HepG2 (cell line): Measurements from ENCODE around the gene ATP6V1G3. TPM values are rescaled to one million over a fixed set of nuclear protein-coding genes. Genes with fewer than 3 reads are reported as not detected.

Experiments used
- ATAC-seq: fragments of 200-7000 bp; cut with Tn5 transposase; 3 replicates; pipeline ENCODE4 v1.9.1; 2020; ENCODE audit warnings: mild to moderate bottlenecking, moderate library complexity
- BruUV-seq: library from RNA; stranded (reverse); fragments of 400-500 nt; replicated peaks from 2 replicates; lab custom pipeline; 2021; lab: Mats Ljungman, UMichigan
- CTCF ChIA-PET: fragments of 300-600 bp; formaldehyde crosslinking; extraction: SDS; loops from one replicate; lab custom pipeline; 2021; ENCODE audit warnings: low total read pairs, inconsistent platforms, low intra/inter-chr PET ratio; lab: Yijun Ruan, JAX
- POLR2A ChIA-PET: fragments of 350-600 bp; sonication (Branson Sonifier 250); formaldehyde crosslinking; loops from one replicate; lab custom pipeline; 2020; ENCODE audit warnings: antibody characterized with exemption, inconsistent platforms; lab: Yijun Ruan, JAX
- DNase-seq: peaks from one replicate; pipeline ENCODE4 v3.0.0-alpha.2; 2015; ENCODE audit warnings: low spot score
- FAIRE-seq: peaks from 3 replicates; lab custom pipeline; 2011; peaks lifted over from hg19 to GRCh38; lab: Jason Lieb, UNC
- H2AFZ ChIP-seq: one replicate; pipeline ENCODE4 v1.6.1; 2011; ENCODE audit warnings: low read length, inconsistent platforms
- H3K27ac ChIP-seq: fragments of 300-600 bp; 3 replicates; pipeline ENCODE4 v1.8.0; 2011; ENCODE audit warnings: mixed run types, mild to moderate bottlenecking, mixed read lengths, low read length, inconsistent platforms; ENCODE audit not compliant: insufficient read depth; ENCODE audit errors: extremely low read length
- H3K27me3 ChIP-seq, 2 experiments: fragments of 200-600 bp in 1 of 2; 2 replicates in 1 of 2; 3 replicates in 1 of 2; pipeline versions ENCODE4 v1.6.0 to v1.8.0; 2011; ENCODE audit warnings: low read length in 2 of 2, mild to moderate bottlenecking in 2 of 2, moderate library complexity in 2 of 2, inconsistent platforms in 1 of 2; ENCODE audit not compliant: insufficient read depth in 2 of 2, control insufficient read depth in 1 of 2
- H3K36me3 ChIP-seq, 2 experiments: fragments of 200-600 bp in 1 of 2; replicated peaks in 1 of 2; 2 replicates in 1 of 2; 3 replicates in 1 of 2; pipeline versions ENCODE4 v1.5.1 to v1.8.0; 2011; ENCODE audit warnings: low read length in 2 of 2, inconsistent platforms in 1 of 2; ENCODE audit not compliant: insufficient read depth in 2 of 2, control insufficient read depth in 1 of 2
- H3K4me1 ChIP-seq: 2 replicates; pipeline ENCODE4 v1.5.1; 2012; ENCODE audit warnings: low read length, inconsistent platforms; ENCODE audit not compliant: insufficient read depth
- H3K4me2 ChIP-seq: 2 replicates; pipeline ENCODE4 v1.6.0; 2011; ENCODE audit warnings: low read depth, low read length, inconsistent platforms
- H3K4me3 ChIP-seq, 3 experiments: fragments of 200-600 bp in 1 of 3; sonication (generic), shearing (Covaris generic) in 1 of 3; replicated peaks in 1 of 3; 2 replicates each; pipeline ENCODE4 v1.5.1; 2011 to 2016; ENCODE audit warnings: low read length in 3 of 3, inconsistent platforms in 2 of 3, low read depth in 2 of 3, mild to moderate bottlenecking in 2 of 3, control low read depth in 1 of 3, mixed read lengths in 1 of 3; ENCODE audit not compliant: insufficient read depth in 1 of 3
- H3K79me2 ChIP-seq: one replicate; pipeline ENCODE4 v1.6.1; 2011; ENCODE audit warnings: low read length, inconsistent platforms; ENCODE audit not compliant: insufficient read depth
- H3K9ac ChIP-seq: 2 replicates; pipeline ENCODE4 v1.6.0; 2011; ENCODE audit warnings: mild to moderate bottlenecking, low read depth, low read length, inconsistent platforms; ENCODE audit not compliant: insufficient read depth
- H3K9me3 ChIP-seq: 2 replicates; pipeline ENCODE4 v1.5.1; 2012; ENCODE audit warnings: mild to moderate bottlenecking, low read length
- H4K20me1 ChIP-seq: 2 replicates; pipeline ENCODE4 v1.6.0; 2011; ENCODE audit warnings: inconsistent platforms, mild to moderate bottlenecking, low read length, moderate library complexity; ENCODE audit not compliant: insufficient read depth
- BRCA1 ChIP-seq: sonication (generic); formaldehyde crosslinking; IDR thresholded peaks from 2 replicates; pipeline ENCODE4 v1.4.0; 2020; ENCODE audit warnings: missing genetic modification reagents
- HHEX ChIP-seq: IDR thresholded peaks from 2 replicates; pipeline ENCODE4 v1.6.1; 2016; ENCODE audit warnings: control low read depth
- IRX3 ChIP-seq: sonication (generic); formaldehyde crosslinking; IDR thresholded peaks from 2 replicates; pipeline ENCODE4 v1.8.1; 2023; ENCODE audit warnings: mild to moderate bottlenecking, low read depth, missing genetic modification reagents, borderline replicate concordance
- MBD4 ChIP-seq: IDR thresholded peaks from 2 replicates; pipeline ENCODE4 v1.6.1; 2012; ENCODE audit warnings: low read length, inconsistent platforms, borderline replicate concordance
- NFRKB ChIP-seq: fragments of 450-650 bp; IDR thresholded peaks from 2 replicates; pipeline ENCODE4 v1.6.1; 2017
- SAP130 ChIP-seq: IDR thresholded peaks from 2 replicates; pipeline ENCODE4 v1.6.1; 2016; ENCODE audit warnings: low read depth
- TCF12 ChIP-seq, 2 experiments: fragments of 450-650 bp in 1 of 2; sonication (generic) in 1 of 2; formaldehyde crosslinking in 1 of 2; IDR thresholded peaks; 2 replicates each; pipeline versions ENCODE4 v1.6.1 to v1.8.0; 2017 to 2022; ENCODE audit warnings: antibody characterized with exemption in 1 of 2, mild to moderate bottlenecking in 1 of 2, missing genetic modification reagents in 1 of 2, moderate library complexity in 1 of 2
- ZNF296 ChIP-seq: sonication (generic); formaldehyde crosslinking; conservative IDR thresholded peaks from 2 replicates; pipeline ENCODE4 v1.5.0; 2020; ENCODE audit warnings: mild to moderate bottlenecking, missing genetic modification reagents
- ZNF451 ChIP-seq: sonication (generic); formaldehyde crosslinking; IDR thresholded peaks from 2 replicates; pipeline ENCODE4 v1.5.0; 2020; ENCODE audit warnings: mild to moderate bottlenecking, missing genetic modification reagents
- ZNF510 ChIP-seq: sonication (generic); formaldehyde crosslinking; IDR thresholded peaks from 2 replicates; pipeline ENCODE4 v1.4.0; 2020; ENCODE audit warnings: low read depth, mild to moderate bottlenecking, missing genetic modification reagents
- ZNF652 ChIP-seq: IDR thresholded peaks from 2 replicates; pipeline ENCODE4 v1.6.1; 2016; ENCODE audit warnings: low read depth, borderline replicate concordance
- ZNF746 ChIP-seq: sonication (generic); formaldehyde crosslinking; IDR thresholded peaks from 2 replicates; pipeline ENCODE4 v1.8.0; 2022; ENCODE audit warnings: mild to moderate bottlenecking, missing genetic modification reagents
- ZNF773 ChIP-seq: sonication (generic); formaldehyde crosslinking; IDR thresholded peaks from 2 replicates; pipeline ENCODE4 v1.4.0; 2020; ENCODE audit warnings: missing genetic modification reagents, borderline replicate concordance
- ZNF792 ChIP-seq: IDR thresholded peaks from 2 replicates; pipeline ENCODE4 v1.6.1; 2016
- WGBS: methylation state at CpG from one replicate; pipeline ENCODE4 v1.1.6; 2017; ENCODE audit warnings: low lambda C conversion rate; 5-methylcytosine and 5-hydroxymethylcytosine counted together
- in situ Hi-C: cut with HindIII; loops from 2 replicates; pipeline ENCODE4 v1.10.0; 2017; ENCODE audit warnings: low pct_unique_long_range_greater_than_20kb; ENCODE audit not compliant: extremely low pct_ligation_motif_present
- intact Hi-C: fragments of 100-400 bp; cut with micrococcal nuclease; formaldehyde crosslinking; loops from one replicate; pipeline ENCODE4 v1.10.0; 2022; ENCODE audit not compliant: unreplicated experiment
- polyA plus RNA-seq, 8 experiments: library from polyadenylated mRNA; depleted of rRNA in 3 of 8; stranded (reverse) in 7 of 8; unstranded in 1 of 8; fragments of >200 nt; fragmentation: Illumina TruSeq in 4 of 8; extraction: Trizol in 4 of 8; gene quantifications; 2 replicates each; pipeline versions ENCODE4 v1.2.1 to v1.2.3, GENCODE V29; 2011 to 2016; ENCODE audit warnings: low read depth in 4 of 8, missing spikeins in 1 of 8, mixed read lengths in 1 of 8; ENCODE audit not compliant: insufficient read depth in 1 of 8
- total RNA-seq, 5 experiments: library from RNA; depleted of rRNA; stranded (reverse); fragments of >200 nt; fragmentation: Illumina TruSeq; extraction: Trizol; gene quantifications; 2 replicates each; pipeline ENCODE4 v1.2.3, GENCODE V29; 2016; ENCODE audit warnings: low read depth in 1 of 5
- TF ChIP-seq, protein P1 (sequence below): sonication (generic); formaldehyde crosslinking; IDR thresholded peaks from 2 replicates; pipeline ENCODE4 v1.4.0; 2020; ENCODE audit warnings: mild to moderate bottlenecking, missing genetic modification reagents, borderline replicate concordance
- TF ChIP-seq, protein P2 (sequence below): sonication (generic); formaldehyde crosslinking; IDR thresholded peaks from 2 replicates; pipeline ENCODE4 v1.5.1; 2020; ENCODE audit warnings: mild to moderate bottlenecking, missing genetic modification reagents, borderline replicate concordance
- TF ChIP-seq, protein P3 (sequence below): sonication (generic); formaldehyde crosslinking; IDR thresholded peaks from 2 replicates; pipeline ENCODE4 v1.5.0; 2020; ENCODE audit warnings: missing genetic modification reagents, mild to moderate bottlenecking, borderline replicate concordance

The ATP6V1G3 gene
- total and polyA plus RNA-seq, 2 of the 13 experiments (the other 11 are each of a cell fraction or from before 2014, with no cell fraction given): not detected

DNA sequence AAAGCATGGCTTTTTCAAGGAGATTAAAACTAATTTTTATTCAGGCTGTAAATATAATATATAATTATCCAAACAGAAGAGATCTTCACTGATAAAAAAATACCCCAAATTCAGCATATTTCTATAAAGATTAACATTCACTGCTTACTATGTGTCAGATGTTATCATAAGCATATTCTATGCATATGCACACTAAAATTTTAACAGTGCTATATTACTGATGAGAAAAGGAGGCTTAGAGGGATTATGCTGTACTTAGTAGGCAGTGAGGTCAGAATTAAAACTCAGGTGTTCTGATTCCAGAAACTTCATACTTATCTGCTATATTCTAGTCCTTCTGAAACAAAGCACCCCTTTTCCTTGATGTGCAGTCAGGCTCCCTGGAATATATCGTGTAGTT, 33.8 kb upstream of the ATP6V1G3 start (continued):
- TF ChIP-seq, protein P1, sequence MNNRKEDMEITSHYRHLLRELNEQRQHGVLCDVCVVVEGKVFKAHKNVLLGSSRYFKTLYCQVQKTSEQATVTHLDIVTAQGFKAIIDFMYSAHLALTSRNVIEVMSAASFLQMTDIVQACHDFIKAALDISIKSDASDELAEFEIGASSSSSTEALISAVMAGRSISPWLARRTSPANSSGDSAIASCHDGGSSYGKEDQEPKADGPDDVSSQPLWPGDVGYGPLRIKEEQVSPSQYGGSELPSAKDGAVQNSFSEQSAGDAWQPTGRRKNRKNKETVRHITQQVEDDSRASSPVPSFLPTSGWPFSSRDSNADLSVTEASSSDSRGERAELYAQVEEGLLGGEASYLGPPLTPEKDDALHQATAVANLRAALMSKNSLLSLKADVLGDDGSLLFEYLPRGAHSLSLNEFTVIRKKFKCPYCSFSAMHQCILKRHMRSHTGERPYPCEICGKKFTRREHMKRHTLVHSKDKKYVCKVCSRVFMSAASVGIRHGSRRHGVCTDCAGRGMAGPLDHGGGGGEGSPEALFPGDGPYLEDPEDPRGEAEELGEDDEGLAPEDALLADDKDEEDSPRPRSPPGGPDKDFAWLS (CRISPR knock-in tag): no peak
- TF ChIP-seq, protein P2, sequence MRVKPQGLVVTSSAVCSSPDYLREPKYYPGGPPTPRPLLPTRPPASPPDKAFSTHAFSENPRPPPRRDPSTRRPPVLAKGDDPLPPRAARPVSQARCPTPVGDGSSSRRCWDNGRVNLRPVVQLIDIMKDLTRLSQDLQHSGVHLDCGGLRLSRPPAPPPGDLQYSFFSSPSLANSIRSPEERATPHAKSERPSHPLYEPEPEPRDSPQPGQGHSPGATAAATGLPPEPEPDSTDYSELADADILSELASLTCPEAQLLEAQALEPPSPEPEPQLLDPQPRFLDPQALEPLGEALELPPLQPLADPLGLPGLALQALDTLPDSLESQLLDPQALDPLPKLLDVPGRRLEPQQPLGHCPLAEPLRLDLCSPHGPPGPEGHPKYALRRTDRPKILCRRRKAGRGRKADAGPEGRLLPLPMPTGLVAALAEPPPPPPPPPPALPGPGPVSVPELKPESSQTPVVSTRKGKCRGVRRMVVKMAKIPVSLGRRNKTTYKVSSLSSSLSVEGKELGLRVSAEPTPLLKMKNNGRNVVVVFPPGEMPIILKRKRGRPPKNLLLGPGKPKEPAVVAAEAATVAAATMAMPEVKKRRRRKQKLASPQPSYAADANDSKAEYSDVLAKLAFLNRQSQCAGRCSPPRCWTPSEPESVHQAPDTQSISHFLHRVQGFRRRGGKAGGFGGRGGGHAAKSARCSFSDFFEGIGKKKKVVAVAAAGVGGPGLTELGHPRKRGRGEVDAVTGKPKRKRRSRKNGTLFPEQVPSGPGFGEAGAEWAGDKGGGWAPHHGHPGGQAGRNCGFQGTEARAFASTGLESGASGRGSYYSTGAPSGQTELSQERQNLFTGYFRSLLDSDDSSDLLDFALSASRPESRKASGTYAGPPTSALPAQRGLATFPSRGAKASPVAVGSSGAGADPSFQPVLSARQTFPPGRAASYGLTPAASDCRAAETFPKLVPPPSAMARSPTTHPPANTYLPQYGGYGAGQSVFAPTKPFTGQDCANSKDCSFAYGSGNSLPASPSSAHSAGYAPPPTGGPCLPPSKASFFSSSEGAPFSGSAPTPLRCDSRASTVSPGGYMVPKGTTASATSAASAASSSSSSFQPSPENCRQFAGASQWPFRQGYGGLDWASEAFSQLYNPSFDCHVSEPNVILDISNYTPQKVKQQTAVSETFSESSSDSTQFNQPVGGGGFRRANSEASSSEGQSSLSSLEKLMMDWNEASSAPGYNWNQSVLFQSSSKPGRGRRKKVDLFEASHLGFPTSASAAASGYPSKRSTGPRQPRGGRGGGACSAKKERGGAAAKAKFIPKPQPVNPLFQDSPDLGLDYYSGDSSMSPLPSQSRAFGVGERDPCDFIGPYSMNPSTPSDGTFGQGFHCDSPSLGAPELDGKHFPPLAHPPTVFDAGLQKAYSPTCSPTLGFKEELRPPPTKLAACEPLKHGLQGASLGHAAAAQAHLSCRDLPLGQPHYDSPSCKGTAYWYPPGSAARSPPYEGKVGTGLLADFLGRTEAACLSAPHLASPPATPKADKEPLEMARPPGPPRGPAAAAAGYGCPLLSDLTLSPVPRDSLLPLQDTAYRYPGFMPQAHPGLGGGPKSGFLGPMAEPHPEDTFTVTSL (CRISPR knock-in tag): no peak
- no peak for TF ChIP-seq TCF12 (IDR thresholded peaks at IDR 0.05)
- TF ChIP-seq TCF12 (CRISPR knock-in tag; IDR thresholded peaks at IDR 0.05): no peak
- TF ChIP-seq, all 625 proteins: peak for 0

DNA sequence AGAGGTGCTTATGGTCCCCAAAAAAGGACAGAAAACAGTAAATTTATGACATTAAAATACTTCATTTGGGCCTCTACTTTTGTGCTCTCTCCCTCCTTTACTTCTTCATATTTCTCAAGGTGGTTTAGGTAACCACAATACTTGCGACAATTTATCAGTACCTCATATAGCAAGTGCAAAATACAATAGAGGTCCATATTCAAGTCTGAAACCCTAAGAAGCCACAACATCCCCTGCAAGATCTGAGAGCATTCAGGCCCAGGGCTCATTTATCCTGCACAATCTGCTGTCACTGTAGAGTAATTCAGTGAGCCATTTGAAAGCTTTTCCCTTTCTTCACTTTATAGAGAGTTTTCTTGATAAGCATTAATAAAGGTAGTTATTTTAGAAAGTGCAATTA, 24.2 kb upstream of the ATP6V1G3 start:
- Histone ChIP-seq H3K27ac (no peak overlapping the region), H3K4me3 (no peak overlapping the region), H3K27me3 (no peaks in the 10 kb centered on the region), H3K9me3 (no peaks in the 10 kb centered on the region), H3K36me3 (no peaks in the 10 kb centered on the region), H4K20me1 (no peaks in the 10 kb centered on the region), H3K4me2 (no peak overlapping the region), H3K79me2 (no peaks in the 10 kb centered on the region), H3K9ac (no peak overlapping the region), H3K4me1 (no peaks in the 10 kb centered on the region), H2AFZ (no peak overlapping the region)
- no TSS peak for BruUV-seq
- ChIA-PET CTCF (no interaction called here), POLR2A (no interaction called here)
- DNase-seq (no peak), ATAC-seq (no peak), FAIRE-seq (no peak)
- WGBS: 0% methylated on average over 1 of the region's 1 CpG
- intact Hi-C loops (no loop called here), in situ Hi-C loops (no loop called here)
- no peak for TF ChIP-seq HHEX (CRISPR knock-in tag)
- TF ChIP-seq BRCA1 (CRISPR knock-in tag): no peak
- TF ChIP-seq ZNF451 (CRISPR knock-in tag): no peak
- no peak for TF ChIP-seq ZNF510 (CRISPR knock-in tag)
- no peak for TF ChIP-seq ZNF773 (CRISPR knock-in tag)
- TF ChIP-seq, protein P3, sequence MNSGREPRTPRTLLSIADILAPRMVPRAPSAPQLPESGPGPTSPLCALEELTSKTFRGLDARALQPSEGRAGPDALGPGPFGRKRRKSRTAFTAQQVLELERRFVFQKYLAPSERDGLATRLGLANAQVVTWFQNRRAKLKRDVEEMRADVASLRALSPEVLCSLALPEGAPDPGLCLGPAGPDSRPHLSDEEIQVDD (CRISPR knock-in tag): no peak
- no peak for TF ChIP-seq ZNF746 (CRISPR knock-in tag)
- no peak for TF ChIP-seq ZNF792 (CRISPR knock-in tag)
- TF ChIP-seq MBD4: no peak
- no peak for TF ChIP-seq SAP130 (CRISPR knock-in tag)
- no peak for TF ChIP-seq ZNF652
- no peak for TF ChIP-seq NFRKB
- no peak for TF ChIP-seq IRX3 (CRISPR knock-in tag)
- TF ChIP-seq ZNF296: no peak
